Activated T-helper 2 cell treated with anti-CD3 and anti-CD28 coated beads, Interferon-gamma antibody, Interleukin-2, Interleukin-4, amounts not matched to agents 10 μg/mL and 5 μg/mL and 100 μg/mL, durations not matched to agents 14 hours and 24 hours and 36 hours (primary cell): ENCODE measurements around the gene CLECL1. TPM values are rescaled to one million over a fixed set of nuclear protein-coding genes. Genes with fewer than 3 reads are reported as not detected.

Experiments
- total RNA-seq: library from RNA; stranded (reverse); gene quantifications from 2 replicates; pipeline ENCODE4 v1.2.3, GENCODE V29; 2022

Gene CLECL1
- total RNA-seq, 1 donor from 2014 or later, result 16.8 TPM

Other genes with a start within 250 kb of the CLECL1 start
- gene KLRB1, start 125.2 kb downstream of the CLECL1 start, total RNA-seq, result 0.32 TPM in 1 of 2 replicates, not detected in the other
- gene CLEC2D, start 63.4 kb downstream of the CLECL1 start, total RNA-seq, result 350 and 351 TPM in 2 replicates
- gene CD69, start 27.8 kb upstream of the CLECL1 start, total RNA-seq, result 70.9 and 72.2 TPM in 2 replicates
- gene KLRF1, start 94.4 kb upstream of the CLECL1 start, total RNA-seq, result not detected in 2 replicates
- gene CLEC2B, start 136.3 kb upstream of the CLECL1 start, total RNA-seq, result 5.0 and 5.1 TPM in 2 replicates
- gene KLRF2, start 148.4 kb upstream of the CLECL1 start, total RNA-seq, result not detected in 2 replicates
- gene CLEC2A, start 199.3 kb upstream of the CLECL1 start, total RNA-seq, result not detected in 2 replicates
- 0.30 and 0.32 TPM in 2 replicates for gene CLEC12A, start 238.3 kb upstream of the CLECL1 start, total RNA-seq